Prostate gland (tissue), 2 donors: ENCODE data around the gene TNFAIP3.

Experiments
- POLR2A ChIP-seq: fragments of 450-650 bp; IDR thresholded peaks from one replicate; pipeline ENCODE4 v1.6.1; 2016; ENCODE audit warnings: antibody characterized with exemption, mild to moderate bottlenecking
- TF ChIP-seq, protein P1 (sequence below), 4 experiments: fragments of 200-600 bp in 2 of 4; fragments of 450-650 bp in 2 of 4; sonication (generic) in 2 of 4; IDR thresholded peaks; 1 replicate in 3 of 4; 2 replicates in 1 of 4; pipeline ENCODE4 v1.5.1; 2016 to 2019; ENCODE audit warnings: antibody characterized with exemption in 4 of 4, mild to moderate bottlenecking in 2 of 4, moderate library complexity in 2 of 4

DNA sequence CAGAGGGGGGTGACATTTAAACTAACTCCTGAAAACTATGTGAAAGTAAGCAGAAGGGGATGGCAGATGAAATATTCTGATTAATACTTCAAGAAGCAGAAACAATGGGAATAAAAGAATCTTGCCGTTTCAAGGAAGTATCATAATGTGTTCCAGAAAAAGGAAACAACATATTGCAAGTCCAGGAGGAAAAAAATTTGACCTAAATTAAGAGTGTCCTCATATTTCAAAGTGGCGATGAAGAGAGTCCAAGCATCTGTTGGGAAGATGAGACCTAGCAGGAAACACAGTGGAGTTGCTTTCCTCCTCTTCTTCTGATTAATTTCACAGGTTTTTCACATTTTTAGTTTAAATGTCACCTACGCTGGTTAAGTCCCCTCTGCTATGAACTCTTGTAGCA, 45.6 kb upstream of the TNFAIP3 start:
- TF ChIP-seq, protein P1, sequence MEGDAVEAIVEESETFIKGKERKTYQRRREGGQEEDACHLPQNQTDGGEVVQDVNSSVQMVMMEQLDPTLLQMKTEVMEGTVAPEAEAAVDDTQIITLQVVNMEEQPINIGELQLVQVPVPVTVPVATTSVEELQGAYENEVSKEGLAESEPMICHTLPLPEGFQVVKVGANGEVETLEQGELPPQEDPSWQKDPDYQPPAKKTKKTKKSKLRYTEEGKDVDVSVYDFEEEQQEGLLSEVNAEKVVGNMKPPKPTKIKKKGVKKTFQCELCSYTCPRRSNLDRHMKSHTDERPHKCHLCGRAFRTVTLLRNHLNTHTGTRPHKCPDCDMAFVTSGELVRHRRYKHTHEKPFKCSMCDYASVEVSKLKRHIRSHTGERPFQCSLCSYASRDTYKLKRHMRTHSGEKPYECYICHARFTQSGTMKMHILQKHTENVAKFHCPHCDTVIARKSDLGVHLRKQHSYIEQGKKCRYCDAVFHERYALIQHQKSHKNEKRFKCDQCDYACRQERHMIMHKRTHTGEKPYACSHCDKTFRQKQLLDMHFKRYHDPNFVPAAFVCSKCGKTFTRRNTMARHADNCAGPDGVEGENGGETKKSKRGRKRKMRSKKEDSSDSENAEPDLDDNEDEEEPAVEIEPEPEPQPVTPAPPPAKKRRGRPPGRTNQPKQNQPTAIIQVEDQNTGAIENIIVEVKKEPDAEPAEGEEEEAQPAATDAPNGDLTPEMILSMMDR (IDR thresholded peaks at IDR 0.05): no peak
- TF ChIP-seq POLR2A: no peak
